Measurements from ENCODE around the gene BRSK1.

Gene BRSK1

DNA sequence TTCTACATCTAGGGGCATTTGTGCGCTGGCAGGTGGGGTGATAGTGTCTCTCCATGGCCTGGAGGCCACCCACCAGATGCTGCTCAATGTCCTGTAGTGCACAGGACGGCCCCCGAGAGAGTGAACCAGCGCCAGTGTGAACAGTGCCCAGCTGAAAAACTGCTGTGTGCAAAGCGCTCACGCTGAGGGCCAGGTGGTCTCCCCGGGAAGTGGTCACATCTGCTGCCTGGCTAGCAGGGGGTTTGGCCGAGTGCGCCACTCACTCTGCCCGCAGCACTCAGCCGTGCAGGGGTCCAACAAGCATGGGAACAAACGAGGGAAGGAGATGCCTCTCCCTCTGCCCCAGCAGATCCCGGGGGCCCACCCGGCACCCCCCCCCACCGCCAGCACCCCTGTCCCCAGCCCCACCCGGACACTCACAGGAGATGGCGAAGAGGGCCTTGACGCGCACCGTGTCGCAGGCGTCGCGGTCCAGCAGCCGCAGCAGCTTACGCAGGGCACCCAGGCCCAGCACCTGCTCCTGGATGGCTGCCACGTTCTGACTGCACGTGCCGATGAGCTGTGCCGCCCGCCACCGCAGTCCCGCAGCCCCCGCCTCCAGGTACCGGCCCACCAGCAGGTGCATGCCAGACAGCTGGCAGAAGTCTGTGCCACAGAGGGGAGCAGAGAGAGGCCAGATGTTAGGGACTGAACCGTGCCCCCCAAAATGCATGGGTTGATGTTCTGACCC is 9.7 kb upstream of the BRSK1 start:
- DNase-seq (ENCODE audit: low read depth in 1 of 2, low spot score in 1 of 2), result no peak

- no peak for DNase-seq (ENCODE audit: low read depth in 1 of 2, low spot score in 1 of 2)
Observed at GRCh38 chr19:55275851-55276719, 7.7 kb upstream of the BRSK1 start.

- no peak for DNase-seq (ENCODE audit: low read depth in 1 of 2, low spot score in 1 of 2)
Observed at GRCh38 chr19:55276720-55277430, 6.9 kb upstream of the BRSK1 start.

- DNase-seq (ENCODE audit: low read depth in 1 of 2, low spot score in 1 of 2), result no peak
Observed at GRCh38 chr19:55277494-55277893, 6.3 kb upstream of the BRSK1 start.

DNA sequence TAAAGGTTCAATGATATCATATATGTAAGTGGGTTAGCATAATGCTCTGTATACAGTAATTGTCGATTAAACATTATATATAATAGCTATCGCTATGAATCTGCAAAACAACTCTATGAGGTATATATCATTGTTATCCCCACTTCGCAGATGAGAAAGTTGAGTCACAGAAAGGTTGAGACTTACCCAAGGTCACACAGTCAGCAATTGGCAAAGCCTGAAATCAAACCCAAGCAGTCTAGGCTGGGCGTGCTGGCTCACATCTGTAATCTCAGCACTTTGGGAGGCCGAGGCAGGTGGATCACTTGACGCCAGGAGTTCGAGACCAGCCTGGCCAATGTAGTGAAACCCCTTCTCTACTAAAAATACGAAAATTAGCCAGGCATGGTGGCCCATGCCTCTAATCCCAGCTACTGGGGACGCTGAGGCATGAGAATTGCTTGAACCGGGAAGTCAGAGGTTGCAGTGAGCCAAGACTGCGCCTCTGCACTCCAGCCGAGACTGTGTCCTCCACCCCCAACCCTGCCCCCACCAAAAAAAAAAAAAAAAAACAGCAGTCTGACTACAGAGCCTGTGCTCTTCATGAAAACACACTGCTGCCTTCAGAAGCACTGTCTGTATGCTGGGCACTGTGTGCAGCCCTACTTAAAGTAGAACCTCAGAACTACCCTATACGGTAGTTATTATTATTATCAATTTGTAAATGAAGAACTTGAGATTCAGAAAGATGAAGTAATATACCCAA is 5.2 kb upstream of the BRSK1 start:
- no peak for DNase-seq (ENCODE audit: low read depth in 1 of 2, low spot score in 1 of 2)

- DNase-seq (ENCODE audit: low read depth in 1 of 2, low spot score in 1 of 2), result no peak
Observed at GRCh38 chr19:55279340-55279739, 4.5 kb upstream of the BRSK1 start.

GRCh38 chr19:55279770-55280643 is 3.8 kb upstream of the BRSK1 start, which contains the start of gene HSPBP1:
Gene HSPBP1 (minus strand): TSS chr19:55280110. CDS start chr19:55279608, 502 bp downstream.
- peak; percentile 84 to 88 for DNase-seq (ENCODE audit: low read depth in 1 of 2, low spot score in 1 of 2)

DNA sequence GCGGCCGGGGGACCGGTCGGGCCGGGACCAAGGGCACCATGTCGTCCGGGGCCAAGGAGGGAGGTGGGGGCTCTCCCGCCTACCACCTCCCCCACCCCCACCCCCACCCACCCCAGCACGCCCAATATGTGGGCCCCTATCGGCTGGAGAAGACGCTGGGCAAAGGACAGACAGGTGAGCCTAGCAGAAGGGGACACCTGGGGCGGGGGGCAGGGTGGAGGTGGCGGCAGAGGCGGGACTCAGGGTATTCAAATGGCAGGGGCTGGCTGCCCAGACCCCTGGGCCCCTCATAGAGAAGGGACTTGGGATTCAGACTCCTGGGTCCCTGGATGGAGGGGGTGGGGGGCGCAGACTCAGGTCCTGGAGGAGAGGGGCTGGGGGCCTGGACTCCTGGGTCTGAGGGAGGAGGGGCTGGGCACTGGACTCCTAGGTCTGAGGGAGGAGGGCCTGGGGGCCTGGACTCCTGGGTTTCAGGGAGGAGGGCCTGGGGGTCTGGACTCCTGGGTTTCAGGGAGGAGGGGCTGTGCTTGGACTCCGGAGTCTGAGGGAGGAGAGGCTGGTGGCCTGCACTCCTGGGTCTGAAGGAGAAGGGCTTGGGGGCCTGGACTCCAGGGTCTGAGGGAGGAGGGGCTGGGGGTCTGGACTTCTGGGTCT is 735 bp downstream of the BRSK1 start:
- DNase-seq (ENCODE audit: low read depth in 1 of 2, low spot score in 1 of 2), result no peak

DNA sequence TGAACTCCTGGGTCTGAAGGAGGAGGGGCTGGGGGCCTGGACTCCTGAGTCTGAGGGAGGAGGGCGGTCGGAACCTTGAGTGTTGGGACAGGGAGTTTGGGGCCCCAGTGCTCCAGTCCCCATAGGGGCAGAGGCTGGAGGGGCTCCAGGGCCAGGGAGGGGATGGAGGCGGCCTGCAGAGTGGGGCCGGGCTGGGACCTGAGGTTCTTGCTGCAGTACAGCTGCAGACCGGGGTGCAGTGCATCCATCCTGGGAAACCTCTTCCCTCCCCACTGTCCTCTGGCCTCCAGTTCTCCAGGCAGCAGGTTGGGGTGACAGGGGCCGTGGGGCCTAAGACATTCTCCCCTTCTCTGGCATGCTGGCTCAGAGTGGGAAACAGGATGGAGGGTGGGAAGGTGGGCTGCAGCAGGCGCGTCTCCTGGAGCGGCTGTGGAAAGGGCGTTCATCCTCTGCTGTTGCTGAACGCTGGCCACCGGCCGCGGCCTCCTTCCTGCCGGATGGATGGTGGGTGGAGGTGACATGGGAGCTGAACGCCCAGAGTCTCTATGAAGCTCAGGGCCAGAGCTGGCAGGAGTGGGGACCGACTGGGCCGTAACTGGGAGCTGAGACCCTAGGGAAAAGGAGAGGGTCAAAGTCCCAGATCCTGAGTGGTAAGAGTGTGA is 1.6 kb downstream of the BRSK1 start:
- DNase-seq (ENCODE audit: low read depth in 1 of 2, low spot score in 1 of 2), result no peak

DNA sequence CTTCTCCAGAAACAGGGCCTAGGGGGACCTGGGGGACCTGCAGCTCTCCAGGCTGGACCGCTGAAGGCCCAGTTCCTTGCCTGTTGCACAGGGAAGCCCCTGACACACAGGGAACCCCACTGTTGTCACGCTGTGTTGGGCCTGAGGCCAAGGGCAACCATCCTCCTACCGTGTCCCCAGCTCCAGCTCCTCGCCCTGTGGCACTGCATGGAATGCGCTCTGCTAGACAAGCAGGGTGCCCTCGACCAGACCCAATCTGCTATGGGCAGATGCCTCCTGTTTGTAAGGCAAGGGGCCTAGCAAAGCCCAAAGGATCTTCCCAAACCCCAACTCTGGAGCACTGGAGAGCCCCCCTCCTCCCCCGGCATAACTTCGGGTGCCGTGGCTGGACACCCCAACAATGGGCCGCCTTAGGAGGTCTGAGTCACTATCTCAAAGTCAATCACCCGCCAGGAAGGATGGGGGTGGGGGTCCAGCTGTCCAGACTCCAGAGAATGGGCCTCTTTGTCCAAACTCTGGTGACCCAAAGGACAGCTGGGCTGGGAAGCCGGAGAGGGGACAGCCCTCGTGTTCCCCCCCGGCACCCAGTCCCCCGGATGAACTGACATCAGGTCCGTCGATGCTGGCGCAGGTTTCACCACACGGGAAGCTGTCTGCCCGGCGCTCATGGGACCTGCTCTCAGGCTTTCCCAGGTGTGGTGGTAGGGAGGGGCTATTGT is 3.7 kb downstream of the BRSK1 start:
- DNase-seq (ENCODE audit: low read depth in 1 of 2, low spot score in 1 of 2), result no peak

- no peak for DNase-seq (ENCODE audit: low read depth in 1 of 2, low spot score in 1 of 2)
Observed at GRCh38 chr19:55289117-55289796, 5.5 kb downstream of the BRSK1 start.

- no peak for DNase-seq (ENCODE audit: low read depth in 1 of 2, low spot score in 1 of 2)
Observed at GRCh38 chr19:55297267-55297666, 13.5 kb downstream of the BRSK1 start.

DNA sequence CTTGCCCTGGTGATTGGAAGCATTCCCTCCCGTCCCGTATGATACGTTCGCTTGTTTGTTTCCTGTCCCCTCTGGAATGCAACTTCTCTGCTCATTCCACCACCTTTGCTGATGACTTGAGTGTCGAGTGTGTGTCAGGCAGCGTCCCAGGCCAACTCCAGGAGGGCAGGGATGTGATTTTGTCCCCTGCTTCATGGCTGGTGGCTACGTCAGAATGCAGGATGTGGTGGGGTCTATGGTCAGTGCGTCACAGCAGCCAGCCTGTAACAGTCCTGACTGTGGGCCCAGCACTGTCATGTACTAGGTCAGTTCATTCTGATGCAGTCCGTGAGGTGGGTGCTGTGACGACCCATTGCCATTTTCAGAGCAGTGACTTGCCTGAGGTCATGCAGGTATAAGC is 16.2 kb downstream of the BRSK1 start:
- DNase-seq (ENCODE audit: low read depth in 1 of 2, low spot score in 1 of 2), result no peak

DNA sequence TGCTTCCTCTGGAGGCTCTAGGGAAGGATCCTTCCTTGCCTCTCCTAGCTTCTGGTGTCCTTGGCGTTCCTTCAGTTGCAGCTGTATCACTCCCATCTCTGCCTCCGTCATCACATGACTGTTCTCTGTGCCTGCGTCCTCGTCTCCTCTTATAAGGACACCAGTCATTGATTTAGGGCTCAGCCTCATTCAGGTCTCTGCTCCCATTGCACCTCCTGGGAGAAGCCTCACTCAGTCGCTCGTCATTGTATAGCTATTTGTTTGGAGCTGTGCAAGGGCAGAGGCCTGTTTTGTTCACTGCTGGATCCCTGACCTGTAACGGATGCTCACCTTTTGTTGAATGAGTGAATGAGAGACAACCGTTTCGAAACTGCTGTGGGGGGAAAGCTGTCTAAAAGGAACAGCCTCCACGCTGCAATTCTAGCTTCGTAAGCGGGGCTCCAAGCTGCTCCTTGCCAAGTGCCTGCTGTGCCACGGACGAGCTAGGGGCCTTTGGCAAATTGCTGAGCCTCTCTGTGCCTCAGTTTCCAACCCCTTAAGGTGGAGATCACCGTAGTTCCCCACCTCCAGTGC is 17.2 kb downstream of the BRSK1 start:
- no peak for DNase-seq (ENCODE audit: low read depth in 1 of 2, low spot score in 1 of 2)

DNA sequence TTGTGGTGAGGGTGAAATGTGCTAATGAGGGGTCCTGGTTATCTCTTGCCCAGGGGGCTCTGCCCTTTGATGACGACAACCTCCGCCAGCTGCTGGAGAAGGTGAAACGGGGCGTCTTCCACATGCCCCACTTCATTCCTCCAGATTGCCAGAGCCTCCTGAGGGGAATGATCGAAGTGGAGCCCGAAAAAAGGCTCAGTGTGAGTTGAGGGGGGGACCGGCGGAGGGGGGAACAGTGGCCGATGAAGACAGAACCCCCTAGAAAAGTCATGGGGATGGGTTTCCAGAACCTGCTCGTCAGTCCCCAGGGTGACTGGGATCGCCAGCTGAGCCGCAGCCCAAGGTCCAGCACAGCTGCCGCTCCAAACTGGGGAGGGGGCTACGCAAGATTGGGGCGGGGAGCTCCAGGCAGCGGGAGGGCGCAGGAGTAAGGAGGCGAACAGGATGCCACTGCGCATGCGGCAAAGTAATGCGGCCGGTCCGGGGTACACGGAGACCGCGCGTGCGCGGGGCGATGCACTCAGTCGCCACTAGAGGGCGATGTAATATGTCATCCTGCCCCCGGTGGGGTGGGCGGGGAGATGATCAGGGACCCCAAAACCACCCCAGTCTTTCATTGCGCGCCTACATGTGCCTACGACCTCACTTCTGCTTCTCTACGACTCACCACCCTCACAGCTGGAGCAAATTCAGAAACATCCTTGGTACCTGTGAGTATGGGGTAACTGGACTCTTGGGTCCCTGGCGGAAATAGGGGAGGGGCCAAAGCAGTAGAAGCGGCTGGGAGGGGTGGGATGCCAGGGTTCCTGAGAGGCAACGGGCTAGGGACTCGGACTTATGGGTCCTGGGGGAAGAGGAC is 17.9 kb downstream of the BRSK1 start:
- peak; percentile 88 to 89 for DNase-seq (ENCODE audit: low read depth in 1 of 2, low spot score in 1 of 2)

DNA sequence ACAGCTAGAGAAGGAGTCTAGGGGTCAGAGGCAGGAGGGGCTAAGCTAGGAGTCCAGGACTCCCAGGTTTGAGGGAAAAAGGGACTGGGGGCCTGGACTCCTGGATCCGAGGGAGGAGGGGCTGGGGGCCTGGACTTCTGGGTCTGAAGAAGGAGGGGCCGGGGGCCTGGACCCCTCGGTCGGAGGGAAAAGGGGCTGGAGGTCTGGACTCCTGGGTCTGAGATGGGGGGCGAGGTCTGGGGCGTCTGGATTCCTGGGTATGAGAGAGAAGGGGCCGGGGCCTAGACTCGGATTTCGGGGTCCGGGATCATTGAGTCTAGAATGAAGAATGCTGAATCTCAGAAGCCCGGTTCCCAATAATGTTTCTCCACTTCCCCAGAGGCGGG is 18.5 kb downstream of the BRSK1 start:
- no peak for DNase-seq (ENCODE audit: low read depth in 1 of 2, low spot score in 1 of 2)

GRCh38 chr19:55303477-55303876 is 19.7 kb downstream of the BRSK1 start:
- DNase-seq (ENCODE audit: low read depth in 1 of 2, low spot score in 1 of 2), result no peak

Data from activated T-helper 1 cell treated with anti-CD3 and anti-CD28 coated beads, Interleukin-2, amount 50 U/mL, for 16 hours (primary cell).